Stimulated activated CD4-positive, alpha-beta T cell treated with anti-CD3 and anti-CD28 coated beads, Interleukin-4, amount 100 ng/mL, for 24 hours (primary cell): ENCODE measurements around the gene TMEM107.

Experiments used
- DNase-seq: peaks from one replicate; pipeline ENCODE4 v3.0.0-alpha.2; 2020

The TMEM107 gene

DNA sequence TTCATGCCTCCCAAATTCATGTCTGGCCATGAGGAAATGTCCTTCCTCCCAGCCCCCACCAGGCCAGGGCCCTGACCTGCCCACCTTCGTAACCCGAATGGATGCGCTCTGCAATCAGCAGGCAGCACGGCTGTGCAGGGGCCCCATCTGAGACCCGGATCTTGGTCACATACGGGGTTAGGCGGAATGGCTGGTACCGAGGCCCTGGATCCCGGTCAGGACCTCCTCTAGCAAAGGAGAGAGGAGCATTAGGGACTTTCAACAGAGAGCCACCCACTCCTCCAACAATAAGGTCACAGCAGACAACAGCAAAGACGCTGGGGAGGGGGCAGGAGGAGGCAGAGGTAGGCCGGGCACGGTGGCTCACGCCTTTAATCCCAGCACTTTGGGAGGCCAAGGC lies 27.6 kb downstream of the TMEM107 start:
- DNase-seq, result no peak

DNA sequence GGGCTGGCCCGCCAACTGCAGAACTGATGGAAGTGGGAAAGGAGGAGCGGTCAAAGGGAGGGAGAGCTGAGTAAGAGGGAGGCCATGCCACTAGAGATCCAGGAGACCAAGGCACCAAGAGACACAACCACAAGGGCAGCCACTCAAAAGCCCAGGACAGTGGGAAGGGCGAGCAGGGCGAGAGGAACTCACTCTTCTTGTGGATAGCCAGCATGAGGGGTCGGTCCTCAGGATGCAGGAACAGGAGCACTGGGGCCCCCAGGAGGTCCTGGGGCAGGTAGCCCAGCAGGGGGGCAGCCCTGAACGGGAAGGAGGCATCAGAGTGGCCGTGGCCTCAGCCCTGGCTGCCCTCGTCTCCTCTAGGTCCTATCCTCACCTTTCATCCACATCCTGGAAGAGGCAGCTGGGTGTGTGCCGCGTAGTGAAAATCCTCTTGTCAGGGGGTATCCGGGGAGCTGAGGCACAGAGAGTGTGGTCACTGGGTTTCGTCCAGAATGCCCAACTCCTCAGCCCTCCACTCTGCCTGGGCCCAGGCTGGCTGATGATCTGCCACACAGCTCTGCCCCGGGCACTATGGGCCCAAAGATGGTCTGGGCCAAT lies 28.3 kb downstream of the TMEM107 start:
- DNase-seq, result no peak

DNA sequence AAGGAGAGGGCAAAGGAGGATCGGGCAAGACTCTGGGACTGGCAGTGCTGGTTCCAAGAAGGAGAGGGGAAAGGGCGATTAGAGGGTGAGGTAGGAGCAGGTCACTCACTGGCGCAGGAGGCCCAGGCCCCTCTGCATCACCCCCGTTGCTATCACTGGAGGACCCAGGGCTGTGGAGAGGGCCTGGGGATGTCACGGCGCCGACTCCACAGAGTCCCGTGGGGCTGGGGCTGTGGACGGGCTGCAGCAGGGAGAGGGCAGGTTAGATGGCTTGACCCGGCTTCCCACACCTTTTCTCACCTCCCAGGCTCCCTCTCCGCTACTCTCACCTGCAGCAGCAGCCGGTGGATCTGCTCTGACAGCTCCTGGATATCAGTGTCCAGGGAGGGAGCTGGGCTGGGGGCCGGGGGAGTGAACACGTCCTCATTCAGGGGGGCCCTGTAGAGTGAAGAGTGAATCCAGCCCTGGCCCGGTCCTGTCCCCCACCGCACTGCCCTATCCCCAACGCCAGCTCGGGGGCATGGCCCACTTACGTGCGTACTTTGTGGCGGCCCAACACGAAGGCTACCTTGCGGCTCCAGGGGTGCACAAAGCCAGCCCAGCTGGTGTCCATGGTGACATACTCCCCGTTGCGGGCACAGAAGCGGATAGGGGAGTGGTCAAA lies 28.9 kb downstream of the TMEM107 start:
- DNase-seq, result no peak

DNA sequence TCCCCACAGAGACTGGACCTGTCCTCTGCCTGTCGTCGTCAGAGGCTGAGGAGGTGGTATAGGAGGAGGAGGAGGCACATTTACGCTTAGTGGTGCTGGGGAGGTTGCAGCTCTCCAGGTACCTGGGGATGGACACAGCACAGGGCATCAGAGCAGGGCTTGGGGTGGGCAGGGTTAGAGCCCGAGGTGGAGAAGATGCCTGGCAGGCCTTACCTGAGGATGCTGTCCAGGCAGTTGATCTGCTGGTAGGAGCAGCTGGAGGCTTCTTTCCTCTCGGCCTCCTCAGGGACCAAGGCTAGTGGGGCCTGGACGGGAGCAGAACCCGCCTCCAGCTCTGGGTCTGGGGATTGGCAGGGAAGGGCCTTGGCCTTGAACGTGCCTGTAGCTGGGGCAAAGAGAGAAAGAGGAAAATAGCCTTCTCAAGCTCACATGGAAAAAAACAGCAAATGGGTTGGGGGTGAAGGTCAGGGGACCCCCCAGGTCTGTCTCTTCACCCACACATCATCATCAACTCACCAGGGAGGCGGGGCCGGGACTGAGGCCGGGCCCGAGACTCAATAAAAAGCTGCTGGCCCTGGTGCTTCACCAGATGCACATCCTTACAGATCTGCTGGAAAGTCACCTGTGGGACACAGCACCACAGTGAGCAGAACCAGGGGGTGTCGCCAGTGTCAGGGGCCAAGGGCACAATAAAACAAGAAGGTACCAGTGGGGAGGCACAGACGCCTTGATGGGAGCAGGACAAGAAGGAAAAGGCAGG lies 29.6 kb downstream of the TMEM107 start:
- no peak for DNase-seq

DNA sequence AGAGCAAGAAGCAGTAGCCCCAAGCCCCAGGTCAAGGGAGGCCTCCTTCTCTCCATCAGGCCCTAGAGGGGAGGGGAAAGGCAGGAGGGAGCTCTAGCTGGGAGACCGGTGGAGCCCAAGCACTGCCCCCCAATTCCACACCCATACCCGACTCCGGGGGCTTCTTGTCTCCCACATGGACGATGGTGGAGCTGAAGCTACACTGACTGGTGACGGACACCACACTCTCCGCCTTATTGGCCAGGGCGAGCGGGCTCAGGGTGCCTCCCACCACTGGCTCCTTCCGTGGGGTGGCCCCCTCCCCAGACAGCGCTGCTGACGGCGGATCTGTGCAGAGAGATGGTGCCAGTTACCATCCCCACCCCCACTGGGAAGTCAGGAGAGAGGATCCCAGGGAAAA lies 30.4 kb downstream of the TMEM107 start:
- DNase-seq, result no peak

DNA sequence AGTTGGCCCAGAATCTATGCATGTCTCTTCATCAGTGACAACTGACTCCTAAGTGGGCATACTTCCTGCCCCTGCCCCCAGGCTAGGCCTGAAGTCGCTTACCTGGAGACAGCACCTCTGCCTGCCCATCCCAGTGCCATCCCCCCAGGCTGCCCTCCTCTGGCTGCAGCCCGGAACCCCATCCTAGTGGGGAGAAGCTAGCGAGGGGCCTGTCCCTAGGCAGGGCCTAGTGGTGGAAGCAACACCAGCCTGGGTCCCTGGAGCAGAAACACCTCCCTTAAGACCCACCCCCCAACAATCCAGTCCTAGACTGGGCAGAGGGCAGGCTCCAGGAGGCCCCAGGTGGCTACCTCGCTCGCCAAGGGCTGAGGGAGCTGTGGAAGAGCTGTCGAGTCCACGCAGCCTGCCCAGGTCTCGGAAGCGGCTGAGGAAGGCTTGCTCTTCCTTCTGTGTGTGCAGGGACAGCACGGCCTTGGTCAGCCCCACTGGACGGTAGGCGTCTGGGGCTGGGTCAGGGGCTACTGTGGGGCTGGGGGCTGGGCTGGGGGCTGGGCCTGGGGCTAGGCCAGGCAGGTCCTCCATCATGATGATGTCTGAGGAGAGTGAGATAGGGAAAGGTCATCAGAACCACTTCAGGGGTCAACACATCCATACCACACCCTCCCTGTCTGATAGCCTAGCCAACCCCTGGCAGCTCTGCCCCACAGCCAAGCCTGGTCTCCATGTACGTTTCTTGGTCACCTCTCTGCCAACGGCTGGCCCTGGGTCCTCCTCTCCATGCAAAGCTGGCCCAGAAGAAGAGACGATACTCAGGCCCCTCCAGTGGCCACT lies 31.6 kb downstream of the TMEM107 start:
- no peak for DNase-seq

DNA sequence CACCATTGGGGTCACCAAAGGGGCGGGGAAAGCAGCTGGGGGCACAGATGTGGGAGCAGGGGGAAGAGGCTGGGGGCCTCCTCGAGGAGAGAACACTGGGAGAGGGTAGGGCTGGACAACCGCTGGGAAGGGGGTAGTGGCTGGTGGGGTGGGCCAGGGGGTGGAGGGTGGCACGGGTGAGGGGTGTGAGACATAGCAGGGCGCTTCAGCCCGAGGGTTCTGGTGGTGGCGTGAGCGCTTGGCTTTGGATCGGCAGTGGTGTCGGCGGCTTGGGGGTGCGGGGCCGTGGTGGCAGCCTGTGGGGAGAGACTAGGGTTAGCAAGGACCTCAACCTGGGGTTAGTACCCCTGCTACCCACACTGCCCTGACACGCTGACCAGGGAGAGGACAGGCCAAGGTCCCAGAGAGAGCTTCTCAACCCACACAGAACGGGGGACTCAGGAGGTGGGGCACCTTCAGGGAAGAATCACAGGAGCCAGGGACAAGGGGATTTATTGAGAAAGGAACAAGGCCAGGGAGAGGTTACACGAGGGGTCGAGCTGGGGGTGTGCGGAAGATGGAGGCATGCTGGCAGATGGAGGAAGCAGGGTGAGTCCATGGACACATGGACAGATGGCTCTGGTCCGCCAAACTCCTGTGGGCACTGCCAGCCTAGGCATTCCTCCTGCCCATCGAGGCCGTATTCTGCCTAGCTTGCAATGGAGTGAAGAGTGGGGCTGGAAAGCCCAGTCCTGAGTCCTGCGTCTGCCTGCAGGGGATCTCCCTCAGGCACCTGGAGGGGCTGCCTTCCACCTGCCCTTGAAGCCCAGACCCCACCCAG lies 32.4 kb downstream of the TMEM107 start:
- DNase-seq, result no peak

DNA sequence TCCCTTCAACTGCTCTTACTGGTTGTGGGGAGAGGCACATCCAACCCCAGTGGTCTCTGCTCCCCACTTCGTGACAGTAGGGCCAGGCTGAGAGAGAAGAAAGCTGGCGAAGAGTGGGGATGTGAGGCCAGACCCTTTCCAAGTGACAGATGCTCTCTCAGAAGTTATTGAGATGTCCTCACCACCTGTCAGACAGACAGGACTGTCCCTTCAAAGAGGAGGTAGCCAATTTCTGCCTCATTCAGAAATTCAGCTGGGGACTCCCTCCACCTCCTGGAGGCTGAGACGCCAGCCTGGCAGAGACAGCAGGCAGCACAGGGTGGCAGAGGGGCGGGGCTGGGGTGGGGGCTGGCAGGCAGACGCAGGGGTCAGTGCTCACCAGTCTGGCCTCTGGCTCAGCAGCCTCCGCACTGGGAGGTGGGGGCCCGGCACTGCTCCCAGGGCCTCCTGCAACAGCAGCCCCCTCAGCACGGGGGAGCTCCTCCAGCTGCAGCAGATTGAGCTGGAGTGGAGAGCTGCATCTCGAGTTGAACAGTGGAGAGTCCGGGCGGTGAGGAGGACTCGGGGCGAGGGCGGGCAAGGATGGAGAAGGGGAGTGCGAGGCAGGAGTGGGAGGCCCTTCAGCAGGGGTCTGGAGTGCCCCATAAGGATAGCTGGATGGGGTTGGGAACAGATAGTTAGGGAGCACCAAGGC lies 33.1 kb downstream of the TMEM107 start:
- no peak for DNase-seq

DNA sequence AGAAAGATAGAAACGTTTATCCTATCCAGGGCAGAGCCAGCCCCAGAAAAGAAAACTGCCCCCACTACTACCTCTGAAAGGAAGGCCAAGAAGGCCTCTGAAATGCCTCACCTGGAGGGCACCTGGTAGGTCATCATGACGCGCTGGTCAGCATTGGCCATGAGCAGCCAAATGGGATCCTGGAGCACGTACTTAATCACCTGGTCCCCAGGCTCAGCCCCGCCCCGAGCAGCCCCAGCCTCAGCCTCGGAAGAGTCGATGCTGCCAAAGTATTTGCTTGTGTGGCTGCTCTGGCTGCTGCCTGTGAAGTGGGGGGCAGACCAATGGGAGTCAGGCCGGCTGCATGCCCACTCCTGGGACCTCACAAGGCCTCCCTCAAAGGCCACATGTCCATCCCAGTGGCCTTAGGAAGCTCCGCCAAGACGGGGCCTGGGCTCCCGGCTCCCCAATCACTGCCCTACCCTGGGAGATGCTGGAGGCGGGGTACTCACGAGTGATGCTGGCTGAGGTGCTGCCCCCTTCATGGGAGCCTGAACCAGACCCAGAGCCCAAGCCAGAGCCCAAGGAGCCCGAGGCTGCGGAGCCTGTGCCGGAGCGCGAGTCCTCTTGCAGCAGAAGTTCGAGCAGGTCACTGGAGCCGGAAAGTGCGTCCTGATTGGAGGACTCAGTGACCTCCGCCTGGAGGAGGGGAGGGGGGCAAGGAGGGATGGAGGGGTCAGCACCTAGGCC lies 33.9 kb downstream of the TMEM107 start:
- DNase-seq, result no peak

DNA sequence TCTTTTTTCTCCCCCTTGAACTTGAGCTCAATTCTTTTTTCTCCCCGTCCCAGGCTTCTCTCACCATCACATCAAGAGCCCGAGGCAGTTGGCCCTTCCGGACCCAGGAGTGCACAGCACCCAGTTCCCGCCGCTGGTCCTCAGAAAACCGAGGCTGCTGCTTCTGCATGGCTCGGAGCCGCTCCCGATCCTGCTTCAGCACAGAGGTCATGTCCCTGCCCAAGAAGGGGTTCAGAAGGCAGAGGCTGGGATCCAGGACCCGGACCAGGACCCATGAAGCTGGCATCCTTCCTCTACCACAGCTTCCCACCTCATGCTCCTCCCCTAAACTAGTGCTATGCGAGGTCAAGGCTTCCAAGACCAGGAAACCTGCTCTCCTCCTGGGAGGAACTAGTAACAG lies 34.4 kb downstream of the TMEM107 start:
- no peak for DNase-seq

DNA sequence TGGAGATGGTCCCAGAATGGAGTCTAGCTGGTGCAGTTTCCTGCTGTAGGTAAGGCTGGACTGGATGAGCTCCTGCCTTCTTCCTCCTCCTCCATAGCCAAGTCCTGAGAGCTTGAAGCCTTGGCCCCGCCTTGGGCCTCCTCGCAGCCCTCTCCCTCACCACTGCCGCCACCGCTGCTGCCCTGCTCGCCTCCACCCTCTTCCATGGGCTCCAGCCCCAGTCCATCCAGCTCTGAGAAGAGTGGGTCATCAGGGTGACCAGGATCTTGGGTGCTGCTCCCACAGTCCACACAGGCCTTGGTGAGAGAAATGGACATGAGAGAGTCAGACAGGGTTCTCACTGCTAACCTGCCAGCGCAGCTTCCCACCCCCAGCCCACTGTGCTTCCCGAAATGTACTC lies 35.1 kb downstream of the TMEM107 start:
- no peak for DNase-seq

DNA sequence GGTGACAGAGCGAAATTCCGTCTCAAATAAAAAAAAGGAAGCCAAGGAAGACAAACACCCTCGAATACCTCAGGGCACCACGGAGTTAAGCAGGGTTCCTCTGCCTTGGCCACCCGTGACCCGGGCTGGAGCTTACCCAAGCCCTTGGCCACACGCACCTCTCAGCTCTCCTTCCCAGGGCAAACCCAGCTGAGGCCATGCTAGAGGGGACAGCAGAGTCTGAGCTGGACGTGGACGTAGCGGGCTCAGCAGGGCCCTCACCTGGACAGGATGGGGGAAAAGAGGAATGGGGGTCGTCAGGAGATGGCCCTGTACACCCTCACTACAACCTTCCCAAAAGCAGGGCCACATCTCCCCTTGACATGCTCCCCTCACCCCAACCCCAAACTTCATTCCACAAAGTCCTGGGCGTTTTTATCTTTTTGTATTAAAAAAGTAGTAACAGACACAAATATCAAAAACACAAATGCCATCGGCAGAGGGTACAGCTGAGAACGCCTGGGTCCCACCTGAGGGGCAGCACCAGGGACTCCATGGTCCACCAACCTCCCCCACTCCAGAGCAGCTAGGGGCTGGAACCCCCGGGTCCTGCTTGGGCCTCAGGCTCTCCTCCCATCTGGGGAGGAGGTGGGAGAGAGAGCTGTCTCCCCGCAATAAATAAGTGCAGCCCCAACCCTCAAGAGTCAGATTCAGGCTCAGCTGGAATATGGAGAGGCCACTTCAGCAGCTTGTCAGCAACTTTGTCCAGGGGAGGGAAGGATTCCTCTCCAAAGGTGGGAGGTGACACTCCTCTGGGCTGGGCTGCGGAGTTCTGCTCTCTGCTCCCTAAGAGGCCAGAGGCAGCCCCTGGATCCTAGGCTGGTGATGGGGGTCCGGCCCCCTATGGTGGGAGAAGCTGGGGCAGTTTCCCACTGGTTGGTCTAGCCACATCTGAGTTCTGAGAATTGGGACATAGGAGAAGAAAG lies 35.8 kb downstream of the TMEM107 start:
- no peak for DNase-seq

DNA sequence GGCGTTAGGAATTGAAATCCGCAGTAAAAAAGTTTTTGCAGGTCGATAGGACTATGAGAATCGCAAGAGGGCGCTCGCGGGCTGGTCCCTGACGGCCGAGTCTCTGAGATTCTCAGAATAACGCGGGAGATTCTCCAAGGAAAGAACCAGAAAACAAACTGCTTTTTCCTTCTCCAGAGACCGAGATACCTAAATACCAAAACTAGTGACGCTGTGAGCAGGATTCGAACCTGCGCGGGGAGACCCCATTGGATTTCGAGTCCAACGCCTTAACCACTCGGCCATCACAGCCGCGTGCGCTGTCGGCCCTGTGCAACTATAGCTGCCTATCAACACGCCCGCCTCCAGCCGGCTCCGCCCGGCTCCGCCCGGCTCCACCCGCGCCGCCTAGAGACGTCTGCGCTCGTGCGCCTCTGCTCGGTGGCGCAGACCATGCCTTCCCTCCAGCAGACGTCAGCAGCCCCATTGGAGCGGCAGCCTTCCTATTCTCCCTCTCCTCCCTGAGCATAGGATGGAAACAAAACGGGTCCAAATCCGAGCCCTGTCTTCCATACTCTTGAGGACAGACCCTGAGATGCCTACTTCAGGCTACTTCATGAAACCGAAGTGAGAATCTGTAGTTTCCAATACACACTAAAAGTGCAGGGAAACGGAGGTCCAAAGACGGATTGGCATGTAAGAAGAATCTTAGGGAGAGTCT lies 37.4 kb downstream of the TMEM107 start:
- DNase-seq, result peak; percentile 97

DNA sequence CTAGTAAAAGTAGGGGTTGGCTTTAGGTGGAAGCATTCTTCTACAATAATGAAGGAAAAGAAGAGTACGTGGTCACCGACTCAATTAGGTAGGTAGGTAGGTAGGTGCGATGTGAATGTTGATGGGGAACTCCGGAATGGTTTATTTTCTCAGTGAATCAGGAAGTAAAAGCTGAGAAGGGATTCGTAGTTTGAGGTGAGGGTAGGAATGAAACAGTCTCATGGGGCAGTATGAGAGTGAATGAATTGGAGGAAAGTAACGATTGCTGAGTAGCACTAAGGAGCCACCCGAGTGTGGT lies 37.9 kb downstream of the TMEM107 start:
- no peak for DNase-seq

DNA sequence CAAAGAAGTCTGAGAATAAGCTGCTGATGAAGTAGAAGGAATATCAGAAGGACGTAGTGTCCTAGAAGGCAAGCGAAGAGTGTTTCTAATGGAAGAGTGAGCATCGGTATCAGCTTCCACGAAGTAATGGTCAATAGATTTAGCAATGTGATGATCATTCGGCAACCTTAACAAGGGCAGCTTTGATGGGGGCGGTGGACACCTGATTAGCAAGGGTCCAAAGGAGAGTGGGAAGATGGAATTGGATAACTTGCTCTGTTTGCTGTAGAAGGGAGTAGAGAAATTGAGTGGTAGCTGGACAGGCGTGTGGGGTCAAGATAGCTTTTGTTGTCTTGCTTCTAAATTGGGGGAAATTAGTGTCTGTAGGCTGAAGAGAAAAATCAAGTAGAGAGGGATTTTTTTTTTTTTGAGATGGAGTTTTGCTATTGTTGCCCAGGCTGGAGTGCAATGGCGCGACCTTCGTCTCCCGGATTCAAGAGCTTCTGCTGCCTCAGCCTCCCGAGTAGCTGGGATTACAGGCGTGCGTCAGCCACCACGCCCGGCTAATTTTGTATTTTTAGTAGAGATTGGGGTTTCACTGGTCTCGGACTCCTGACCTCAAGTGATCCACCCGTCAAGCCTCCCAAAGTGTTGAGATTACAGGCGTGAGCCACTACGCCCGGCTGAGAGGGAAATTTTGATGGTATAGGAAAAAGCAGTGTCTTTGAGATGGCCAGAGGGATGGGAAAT lies 38.4 kb downstream of the TMEM107 start:
- no peak for DNase-seq

DNA sequence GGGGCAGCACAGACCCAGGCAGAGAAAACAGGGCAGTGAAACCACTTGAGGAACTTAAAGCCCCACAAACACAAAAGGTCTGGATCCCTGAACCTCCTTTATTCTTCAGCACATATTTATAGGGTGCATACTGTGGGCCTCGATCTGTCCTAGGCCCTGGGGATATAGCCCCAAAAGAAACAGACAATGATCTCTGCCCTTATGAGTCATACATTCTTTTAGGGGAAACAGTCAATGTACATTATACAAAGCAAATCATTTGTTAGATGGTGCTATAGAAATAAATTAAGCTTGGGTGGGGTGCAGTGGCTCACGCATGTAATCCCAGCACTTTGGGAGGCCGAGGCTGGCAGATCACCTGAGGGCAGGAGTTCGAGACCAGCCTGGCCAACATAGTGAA lies 42.2 kb downstream of the TMEM107 start:
- DNase-seq, result no peak

DNA sequence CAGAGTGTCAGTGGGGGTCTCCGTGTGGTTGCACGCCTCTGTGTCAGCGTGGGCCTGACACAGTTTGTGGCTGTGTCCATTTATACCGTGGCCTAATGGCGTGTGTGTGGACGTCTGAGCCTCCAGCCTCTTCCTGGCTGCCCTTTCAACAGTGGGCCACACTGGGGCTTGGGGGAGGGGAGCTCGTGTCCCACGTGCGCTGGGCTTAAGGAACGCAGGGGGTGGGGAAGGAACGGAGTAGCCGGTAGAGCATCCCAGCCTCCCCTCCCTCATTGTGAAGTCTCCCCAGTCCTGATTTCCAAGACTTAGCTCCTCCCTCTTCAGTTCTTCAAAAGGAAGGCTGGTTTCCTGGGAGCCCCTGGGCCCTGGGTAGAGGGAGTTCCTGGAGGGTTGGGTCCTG lies 42.8 kb downstream of the TMEM107 start:
- DNase-seq, result no peak

DNA sequence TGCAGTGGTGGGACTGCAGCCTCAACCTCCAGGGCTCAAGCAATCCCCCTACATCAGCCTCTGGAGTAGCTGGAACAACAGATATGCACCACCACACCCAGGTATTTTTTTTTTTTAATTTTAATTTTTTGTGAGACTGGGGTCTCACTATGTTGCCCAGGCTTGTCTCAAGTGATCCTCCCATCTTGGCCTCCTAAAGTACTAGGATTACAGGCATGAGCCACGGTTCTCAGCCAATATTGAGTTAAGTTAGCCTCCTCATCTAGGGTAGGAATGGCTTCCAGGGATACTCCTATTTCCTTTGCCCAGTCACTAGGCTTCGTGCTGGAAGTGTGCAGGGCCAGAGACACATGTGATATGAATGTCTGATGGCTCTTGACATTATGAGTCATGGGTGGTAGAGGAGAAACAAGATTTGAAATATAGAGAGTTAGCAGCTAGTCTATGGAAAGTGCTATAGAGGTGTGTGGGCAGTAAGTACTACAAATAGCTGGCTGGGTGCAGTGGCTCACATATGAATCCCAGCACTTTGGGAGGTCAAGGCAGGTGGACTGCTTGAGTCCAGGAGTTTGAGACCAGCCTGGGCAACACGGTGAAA lies 44.2 kb downstream of the TMEM107 start:
- DNase-seq, result no peak
